NB4 (cell line): ENCODE results near the gene ACP1.

Experiments used
- POLR2A ChIP-seq: IDR thresholded peaks from 2 replicates; pipeline ENCODE4 v1.6.1; 2011; ENCODE audit warnings: mild to moderate bottlenecking; ENCODE audit not compliant: insufficient read length; ENCODE audit errors: extremely low read depth
- TF ChIP-seq, protein P1 (sequence below): IDR thresholded peaks from one replicate; pipeline ENCODE4 v1.5.1; 2012; ENCODE audit warnings: low read depth, low read length
- TF ChIP-seq, protein P2 (sequence below): IDR thresholded peaks from 2 replicates; pipeline ENCODE4 v1.6.1; 2011; ENCODE audit warnings: low read depth, low read length

DNA sequence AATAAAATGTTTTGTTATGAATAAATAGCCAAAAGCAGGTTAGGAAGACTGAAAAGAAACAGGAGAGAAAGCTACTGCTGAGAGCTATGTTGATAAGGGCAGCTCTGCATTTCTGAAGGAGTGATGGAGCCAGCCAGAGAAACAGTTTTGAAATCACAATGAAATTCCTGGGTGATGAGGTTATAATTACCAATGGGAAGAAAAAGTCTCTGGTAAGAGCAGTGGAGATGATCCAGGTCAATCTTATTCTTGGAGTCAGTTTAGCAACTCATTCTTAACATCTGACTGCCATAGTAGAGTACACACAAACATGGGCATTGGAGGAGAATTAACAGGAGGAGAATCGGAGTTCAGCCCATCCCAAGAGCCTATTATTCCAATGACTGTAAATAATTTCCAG is 20.8 kb downstream of the ACP1 start:
- TF ChIP-seq, protein P1, sequence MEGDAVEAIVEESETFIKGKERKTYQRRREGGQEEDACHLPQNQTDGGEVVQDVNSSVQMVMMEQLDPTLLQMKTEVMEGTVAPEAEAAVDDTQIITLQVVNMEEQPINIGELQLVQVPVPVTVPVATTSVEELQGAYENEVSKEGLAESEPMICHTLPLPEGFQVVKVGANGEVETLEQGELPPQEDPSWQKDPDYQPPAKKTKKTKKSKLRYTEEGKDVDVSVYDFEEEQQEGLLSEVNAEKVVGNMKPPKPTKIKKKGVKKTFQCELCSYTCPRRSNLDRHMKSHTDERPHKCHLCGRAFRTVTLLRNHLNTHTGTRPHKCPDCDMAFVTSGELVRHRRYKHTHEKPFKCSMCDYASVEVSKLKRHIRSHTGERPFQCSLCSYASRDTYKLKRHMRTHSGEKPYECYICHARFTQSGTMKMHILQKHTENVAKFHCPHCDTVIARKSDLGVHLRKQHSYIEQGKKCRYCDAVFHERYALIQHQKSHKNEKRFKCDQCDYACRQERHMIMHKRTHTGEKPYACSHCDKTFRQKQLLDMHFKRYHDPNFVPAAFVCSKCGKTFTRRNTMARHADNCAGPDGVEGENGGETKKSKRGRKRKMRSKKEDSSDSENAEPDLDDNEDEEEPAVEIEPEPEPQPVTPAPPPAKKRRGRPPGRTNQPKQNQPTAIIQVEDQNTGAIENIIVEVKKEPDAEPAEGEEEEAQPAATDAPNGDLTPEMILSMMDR = no peak
- TF ChIP-seq, protein P2, sequence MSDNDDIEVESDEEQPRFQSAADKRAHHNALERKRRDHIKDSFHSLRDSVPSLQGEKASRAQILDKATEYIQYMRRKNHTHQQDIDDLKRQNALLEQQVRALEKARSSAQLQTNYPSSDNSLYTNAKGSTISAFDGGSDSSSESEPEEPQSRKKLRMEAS = no peak
- no peak for TF ChIP-seq POLR2A
